ENCODE results near the gene RASGEF1B. TPM values are rescaled to one million over a fixed set of nuclear protein-coding genes. Genes with fewer than 3 reads are reported as not detected.

The RASGEF1B gene
- total RNA-seq (not detected in 2 replicates), polyA plus RNA-seq (not detected in 2 replicates), polyA minus RNA-seq (0.04 TPM in 1 of 2 replicates, not detected in the other), Bru-seq, nascent RNA (percentile 4 among the genes with signal in this experiment), BruChase-seq, experiment 1, labeled RNA remaining after a 6-hour chase (percentile 11 among the genes with signal in this experiment), BruChase-seq, experiment 2, labeled RNA remaining after a 2-hour chase (percentile 7 among the genes with signal in this experiment)
- polyA plus RNA-seq (2011; cell fraction: cytosol; rRNA removed) = not detected in 2 replicates
- 0.05 and 0.06 TPM in 2 replicates for polyA plus RNA-seq (2011; cell fraction: nucleus; rRNA removed)
- not detected in 2 replicates for polyA plus RNA-seq (2012)
- polyA minus RNA-seq (2011; cell fraction: cytosol; rRNA and poly(A)+ RNA removed) = not detected
- 1.2 TPM in 1 of 2 replicates, not detected in the other for polyA minus RNA-seq (2011; cell fraction: nucleus; rRNA and poly(A)+ RNA removed)
- long read RNA-seq = 0 reads

- DNase-seq (ENCODE audit: low read depth, low spot score) = peak; percentile 77
- Histone ChIP-seq H3K4me3 (replicated peaks in 1 of 3; ENCODE audit: insufficient read depth in 1 of 3, low read depth in 1 of 3, low read length in 3 of 3) (peak within 1 kb of the TSS; percentile 42 to 77 (median 66)), H3K27ac (ENCODE audit: insufficient read depth, low read depth, low read length) (no peak within 1 kb of the TSS), H3K36me3 (ENCODE audit: control insufficient read depth in 2 of 2, extremely low read depth in 1 of 2, insufficient read depth in 2 of 2, low read length in 2 of 2) (no peaks in the 10 kb centered on the region), H3K9me1 (replicated peaks; ENCODE audit: control insufficient read depth, extremely low read depth, insufficient read depth, low read length) (no peaks in the 10 kb centered on the region), H3K4me2 (ENCODE audit: insufficient read depth, low read length) (peak within 1 kb of the TSS; percentile 65), H3K9me3 (replicated peaks; ENCODE audit: control insufficient read depth, insufficient read depth, low read length) (no peaks in the 10 kb centered on the region), H3K9ac (replicated peaks; ENCODE audit: extremely low read depth, insufficient read depth, low read length) (no peak within 1 kb of the TSS), H2AFZ (ENCODE audit: low read depth, low read length) (peak within 1 kb of the TSS; percentile 80), H4K20me1 (replicated peaks; ENCODE audit: control insufficient read depth, extremely low read depth, insufficient read depth, low read length) (no peaks in the 10 kb centered on the region), H3K79me2 (ENCODE audit: control insufficient read depth, insufficient read depth, low read length) (no peaks in the 10 kb centered on the region), H3K27me3 (ENCODE audit: control insufficient read depth in 2 of 2, insufficient read depth in 2 of 2, low read length in 2 of 2) (peaks cover 22 to 26% of the 10 kb centered on the region in 2 experiments), H3K4me1 (ENCODE audit: control insufficient read depth, extremely low read depth, insufficient read depth, low read length) (peaks cover 9% of the 10 kb centered on the region)
- dilution Hi-C loops (cut with MboI; ENCODE audit: extremely low pct_ligation_motif_present, low sequenced_read_pairs) (no loop called here), intact Hi-C loops (cut with micrococcal nuclease) (loop anchor here (10.0 kb wide), 1 partner anchor 273 kb away; no protein-coding TSS in a partner anchor)
- POLR2A ChIA-PET = no interaction called here
- BruUV-seq (replicated peaks) = no TSS peak
- CTCF ChIA-PET = interaction anchor here (1.0 to 2.1 kb wide), 4 partner anchors 20 to 814 kb away, joined by 3 to 12 read pairs (median 6); no protein-coding TSS in a partner anchor
- peak; percentile 77 for FAIRE-seq
- TF ChIP-seq JUN (IDR thresholded peaks at IDR 0.05; ENCODE audit: borderline replicate concordance, insufficient read depth, insufficient read length, low read depth) (no peak), FOS (IDR thresholded peaks at IDR 0.05; ENCODE audit: borderline replicate concordance, insufficient read depth, low read length) (no peak), MYC (IDR thresholded peaks at IDR 0.05; ENCODE audit: low read depth, low read length) (no peak), CTCF (IDR thresholded peaks at IDR 0.05; ENCODE audit: extremely low read depth in 1 of 2, insufficient read depth in 1 of 2, low read depth in 1 of 2, low read length in 2 of 2) (no peak), EZH2 (IDR thresholded peaks at IDR 0.05; ENCODE audit: borderline replicate concordance, low read depth, low read length, severe bottlenecking) (peak; percentile 2), MAX (IDR thresholded peaks at IDR 0.05; ENCODE audit: insufficient read depth, insufficient read length) (no peak), POLR2A (IDR thresholded peaks at IDR 0.05; ENCODE audit: low read depth, low read length) (no peak)
Measured at GRCh38 chr4:81471588-81472280, at the start of gene RASGEF1B. TSS of gene RASGEF1B (minus strand) at chr4:81471907. CDS start at chr4:81459508, 12,399 bp downstream.

Data from endothelial cell of umbilical vein (primary cell).